ENCODE results near the gene RASL10B.

The RASL10B gene

GRCh38 chr17:35765756-35766488, 34.5 kb downstream of the RASL10B start:
- no peak for DNase-seq (ENCODE audit: low spot score)

DNA sequence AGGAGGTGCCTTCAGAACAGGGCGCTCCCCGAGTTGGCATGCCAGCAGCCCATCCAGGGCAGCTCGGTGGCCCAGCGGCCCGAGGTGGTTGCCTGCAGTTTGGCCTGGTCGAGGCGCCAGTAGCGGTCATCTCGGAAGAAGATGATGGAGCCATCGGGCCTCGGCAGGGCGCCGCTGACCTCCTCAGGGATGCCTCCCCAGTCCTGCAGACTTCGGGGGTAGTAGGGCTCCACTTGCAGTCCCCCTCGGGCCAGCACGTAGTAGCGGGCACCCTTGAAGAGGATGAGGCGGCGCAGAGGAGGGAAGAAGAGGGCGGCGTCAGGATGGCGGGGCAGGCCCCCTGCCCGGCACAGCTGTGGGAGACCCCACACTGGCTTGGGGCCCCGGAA, 35.0 kb downstream of the RASL10B start:
- DNase-seq (ENCODE audit: low spot score) = no peak

DNA sequence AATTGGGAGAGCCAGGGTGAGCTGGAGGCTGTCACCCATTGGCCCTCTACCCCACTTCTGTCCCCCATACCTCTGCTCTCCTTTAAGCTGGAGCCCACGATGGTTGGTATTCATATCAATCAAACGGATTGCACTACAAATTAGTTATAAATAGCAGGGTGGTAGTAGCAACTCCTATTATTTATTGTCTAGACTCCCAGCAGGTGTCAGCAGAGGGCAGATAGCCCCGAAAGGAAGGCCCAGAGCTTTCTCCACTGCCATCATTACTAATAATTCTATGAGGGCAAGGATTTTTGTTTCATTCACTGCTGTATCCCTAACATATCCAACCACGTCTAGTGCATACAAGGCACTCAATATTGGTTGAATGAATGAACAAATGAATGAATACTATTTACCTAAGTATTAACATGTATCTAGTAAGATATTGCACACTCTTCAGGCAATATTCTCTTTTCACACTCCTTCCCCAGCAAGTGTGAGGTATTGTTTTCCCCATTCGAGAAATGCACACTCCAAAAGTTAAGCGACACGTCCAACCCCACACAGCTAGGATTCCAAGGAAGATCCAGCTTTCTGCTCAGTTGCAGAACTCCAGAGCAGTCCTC, 35.6 kb downstream of the RASL10B start:
- DNase-seq (ENCODE audit: low spot score) = no peak

DNA sequence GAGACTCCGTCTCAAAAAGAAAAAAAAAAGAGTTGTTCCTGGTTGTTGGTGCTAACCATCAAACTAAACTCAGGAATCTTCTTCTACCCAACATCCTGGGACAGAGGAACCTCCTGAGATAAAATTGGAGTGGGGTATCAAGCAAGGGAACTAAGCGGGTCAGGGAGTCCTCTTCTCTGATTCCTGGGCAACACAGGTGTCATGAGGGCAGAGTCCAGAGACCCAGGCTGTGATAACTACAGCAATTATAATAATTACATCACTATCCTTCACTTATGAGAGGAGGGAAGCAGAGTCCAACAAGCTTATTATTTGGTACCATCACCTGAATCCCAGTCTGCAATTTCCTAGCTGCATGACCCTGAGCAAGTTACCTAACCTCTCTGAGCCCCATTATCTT, 37.4 kb downstream of the RASL10B start:
- DNase-seq (ENCODE audit: low spot score) = no peak

GRCh38 chr17:35769895-35770486, 38.6 kb downstream of the RASL10B start:
- DNase-seq (ENCODE audit: low spot score) = no peak

DNA sequence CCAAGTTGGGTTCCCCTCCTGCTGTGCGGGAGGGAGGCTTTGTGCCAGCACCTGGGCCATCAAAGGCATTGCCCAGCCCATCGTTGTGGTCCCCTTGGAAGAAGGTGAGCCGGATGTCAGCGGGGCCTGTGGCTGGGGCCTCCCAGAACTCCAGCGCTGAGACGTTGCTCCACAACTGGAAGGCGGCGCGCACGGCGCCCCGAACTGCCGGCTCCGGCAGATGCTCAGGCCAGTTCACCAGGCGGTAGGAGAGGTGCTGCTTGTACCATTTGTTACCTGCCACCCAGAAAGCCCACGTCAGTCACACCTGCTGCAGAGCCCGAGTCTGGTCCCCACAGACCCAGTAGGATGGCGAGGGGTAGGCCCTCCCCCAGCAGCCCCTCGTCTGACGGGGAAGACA, 41.7 kb downstream of the RASL10B start:
- DNase-seq (ENCODE audit: low spot score) = no peak

- DNase-seq (ENCODE audit: low spot score) = no peak
These were observed 42.4 kb downstream of the RASL10B start for GRCh38 chr17:35773679-35774425.

- no peak for DNase-seq (ENCODE audit: low spot score)
These were observed 43.1 kb downstream of the RASL10B start for GRCh38 chr17:35774499-35774898.

- no peak for DNase-seq (ENCODE audit: low spot score)
These were observed 43.6 kb downstream of the RASL10B start for GRCh38 chr17:35775039-35775438.

- DNase-seq (ENCODE audit: low spot score) = no peak
These were observed 44.1 kb downstream of the RASL10B start for GRCh38 chr17:35775583-35775982.

DNA sequence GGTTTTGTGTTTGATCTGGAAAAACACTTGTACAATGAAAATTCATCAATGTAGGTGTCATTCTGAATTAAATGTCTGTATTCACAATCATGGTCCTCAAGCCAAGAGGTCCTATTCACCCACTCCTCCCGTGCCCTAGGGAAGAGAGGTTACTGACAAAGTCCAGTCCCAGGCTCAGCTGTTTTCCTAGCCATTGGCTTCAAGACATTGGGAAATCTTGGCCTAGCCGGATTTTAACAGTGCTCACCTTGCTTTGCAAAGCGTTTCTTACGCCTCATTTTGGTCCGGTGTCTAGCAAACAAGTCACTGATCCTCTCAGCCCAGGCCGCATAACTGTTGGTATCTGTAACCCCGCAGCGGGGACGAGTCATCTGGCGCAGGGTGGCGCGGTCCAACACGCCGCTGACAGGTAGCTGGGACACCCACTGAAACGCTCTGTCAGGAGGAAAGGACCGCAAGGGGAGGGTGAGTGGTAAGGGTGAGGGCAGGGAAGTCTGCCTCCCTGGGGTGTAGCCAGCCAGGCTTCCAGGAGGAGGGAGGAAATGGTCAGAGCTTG, 47.3 kb downstream of the RASL10B start:
- no peak for DNase-seq (ENCODE audit: low spot score)

DNA sequence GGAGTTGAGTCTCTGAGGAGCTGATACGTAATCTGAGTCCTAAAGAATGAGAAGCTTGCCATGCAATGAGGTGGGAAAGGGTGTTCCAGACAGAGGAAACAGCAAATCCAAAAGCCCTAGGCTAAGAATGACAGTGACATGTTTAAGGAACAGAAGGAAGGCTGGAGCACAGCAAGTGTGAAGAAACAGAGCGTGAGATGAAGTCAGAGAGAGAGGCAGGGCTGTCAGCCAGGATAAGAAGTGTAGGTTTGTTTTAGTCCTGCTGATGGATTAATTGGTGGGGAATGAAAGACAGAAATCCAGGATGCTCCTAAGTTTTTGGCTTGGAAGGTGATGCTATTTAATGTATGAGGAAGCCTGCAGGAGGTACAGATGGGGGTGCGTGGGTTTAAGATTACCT, 49.5 kb downstream of the RASL10B start:
- DNase-seq (ENCODE audit: low spot score) = no peak

- DNase-seq (ENCODE audit: low spot score) = no peak
These were observed 53.5 kb downstream of the RASL10B start for GRCh38 chr17:35784895-35785294.

GRCh38 chr17:35786941-35787432, 55.5 kb downstream of the RASL10B start:
- no peak for DNase-seq (ENCODE audit: low spot score)

DNA sequence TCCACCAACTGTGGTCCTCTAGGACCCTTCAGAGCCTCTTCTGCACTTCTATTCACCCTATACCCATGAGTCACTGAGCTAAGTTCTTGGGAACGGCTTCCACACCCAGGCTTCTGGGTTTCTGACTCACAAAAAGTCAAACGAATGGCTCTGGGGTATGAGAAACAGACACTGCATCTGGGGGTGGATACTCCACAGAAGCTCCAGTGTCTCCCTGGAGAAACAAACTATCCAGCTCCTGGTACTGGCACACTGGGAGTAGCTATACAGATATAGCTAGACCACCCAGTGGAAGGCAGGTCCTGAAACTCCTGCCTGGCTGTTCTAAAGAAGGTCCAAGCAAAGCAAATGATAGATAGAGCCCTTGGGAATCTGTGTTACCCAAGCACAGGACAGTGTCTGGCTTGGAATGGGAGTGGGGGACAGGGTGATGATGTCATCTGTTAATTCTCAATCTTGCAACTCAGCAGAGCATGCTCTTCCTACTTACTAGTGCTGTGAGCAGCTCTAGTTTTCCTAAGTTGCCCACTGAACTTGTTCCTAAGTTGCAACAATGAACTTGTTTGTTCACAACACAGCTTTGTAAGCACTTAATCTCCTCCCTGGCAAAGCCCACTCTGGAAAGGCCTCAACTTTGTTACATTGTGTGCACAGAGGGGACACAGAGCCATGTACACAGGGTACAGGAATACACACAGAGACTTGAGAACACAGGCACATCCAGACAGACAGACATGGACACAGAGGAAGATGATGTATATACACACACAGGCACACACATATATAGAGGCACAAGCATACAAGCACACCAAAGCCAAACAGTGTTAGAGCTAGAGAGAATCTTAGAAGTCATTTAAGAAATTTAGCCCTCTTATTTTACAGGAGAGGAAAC, 57.3 kb downstream of the RASL10B start:
- no peak for DNase-seq (ENCODE audit: low spot score)

DNA sequence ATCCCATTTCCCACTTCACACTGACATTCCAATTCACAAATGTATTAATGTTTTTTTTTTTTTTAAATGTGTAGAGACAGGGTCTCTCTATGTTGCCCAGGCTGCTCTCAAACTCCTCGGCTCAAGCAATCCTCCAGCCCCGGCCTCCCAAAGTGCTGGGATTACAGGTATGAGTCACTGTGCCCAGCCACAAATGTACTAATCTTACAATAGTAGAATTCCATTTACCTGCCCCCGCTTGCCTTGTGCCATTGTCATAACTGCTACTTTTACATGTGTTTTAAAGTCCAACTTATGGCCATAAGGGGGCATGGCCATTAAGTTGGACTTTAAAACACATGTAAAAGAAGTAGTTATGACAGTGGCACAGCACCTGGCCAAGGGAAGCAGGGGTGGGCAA, 59.4 kb downstream of the RASL10B start:
- no peak for DNase-seq (ENCODE audit: low spot score)

GRCh38 chr17:35791681-35792350, 60.4 kb downstream of the RASL10B start:
- DNase-seq (ENCODE audit: low spot score) = no peak

Data from iPS-NIHi11 (cell line).